Suprapubic skin (tissue), 4 donors: ENCODE measurements around the gene CDC42EP2. TPM values are rescaled to one million over a fixed set of nuclear protein-coding genes. Genes with fewer than 3 reads are reported as not detected.

Experiments
- DNase-seq, 2 donors: peaks; one replicate each; pipeline ENCODE4 v3.0.0-alpha.2; 2019; ENCODE audit warnings: low spot score in 2 of 2
- H3K27ac ChIP-seq: fragments of 200-600 bp; sonication (generic); one replicate; pipeline ENCODE4 v1.5.1; 2019
- H3K27me3 ChIP-seq: fragments of 200-600 bp; sonication (generic); one replicate; pipeline ENCODE4 v1.5.1; 2019
- H3K36me3 ChIP-seq: fragments of 200-600 bp; sonication (generic); one replicate; pipeline ENCODE4 v1.5.1; 2019
- H3K4me1 ChIP-seq: fragments of 200-600 bp; sonication (generic); one replicate; pipeline ENCODE4 v1.5.1; 2019
- H3K4me3 ChIP-seq: fragments of 200-600 bp; sonication (generic); one replicate; pipeline ENCODE4 v1.5.1; 2019; ENCODE audit warnings: mild to moderate bottlenecking
- H3K9me3 ChIP-seq: fragments of 200-600 bp; sonication (generic); one replicate; pipeline ENCODE4 v1.5.1; 2019
- EP300 ChIP-seq: sonication (generic); formaldehyde crosslinking; IDR thresholded peaks from one replicate; pipeline ENCODE4 v1.6.1; 2017; ENCODE audit warnings: antibody characterized with exemption
- POLR2A ChIP-seq, 2 donors: fragments of 450-650 bp; IDR thresholded peaks; one replicate each; pipeline ENCODE4 v1.6.1; 2017; ENCODE audit warnings: antibody characterized with exemption in 2 of 2, mild to moderate bottlenecking in 2 of 2, moderate library complexity in 2 of 2
- POLR2AphosphoS5 ChIP-seq, 3 donors: sonication (generic); formaldehyde crosslinking; IDR thresholded peaks; one replicate each; pipeline ENCODE4 v1.6.1; 2017; ENCODE audit warnings: antibody characterized with exemption in 3 of 3
- WGBS: methylation state at CpG from one replicate; pipeline ENCODE4 v1.1.5; 2018; 5-methylcytosine and 5-hydroxymethylcytosine counted together
- total RNA-seq, 4 donors: library from RNA; depleted of rRNA; stranded (reverse); fragments of >200 nt; gene quantifications; one replicate each; pipeline ENCODE4 v1.1.0, GENCODE V29; 2016
- TF ChIP-seq, protein P1 (sequence below), 2 donors: fragments of 200-600 bp in 1 of 2; fragments of 450-650 bp in 1 of 2; sonication (generic) in 1 of 2; IDR thresholded peaks; one replicate each; pipeline ENCODE4 v1.5.1; 2016 to 2019; ENCODE audit warnings: antibody characterized with exemption in 2 of 2, mild to moderate bottlenecking in 1 of 2, moderate library complexity in 1 of 2

CDC42EP2 gene
- total RNA-seq, 4 donors from 2014 or later = 1.9 to 8.3 (median 5.7) TPM

DNA sequence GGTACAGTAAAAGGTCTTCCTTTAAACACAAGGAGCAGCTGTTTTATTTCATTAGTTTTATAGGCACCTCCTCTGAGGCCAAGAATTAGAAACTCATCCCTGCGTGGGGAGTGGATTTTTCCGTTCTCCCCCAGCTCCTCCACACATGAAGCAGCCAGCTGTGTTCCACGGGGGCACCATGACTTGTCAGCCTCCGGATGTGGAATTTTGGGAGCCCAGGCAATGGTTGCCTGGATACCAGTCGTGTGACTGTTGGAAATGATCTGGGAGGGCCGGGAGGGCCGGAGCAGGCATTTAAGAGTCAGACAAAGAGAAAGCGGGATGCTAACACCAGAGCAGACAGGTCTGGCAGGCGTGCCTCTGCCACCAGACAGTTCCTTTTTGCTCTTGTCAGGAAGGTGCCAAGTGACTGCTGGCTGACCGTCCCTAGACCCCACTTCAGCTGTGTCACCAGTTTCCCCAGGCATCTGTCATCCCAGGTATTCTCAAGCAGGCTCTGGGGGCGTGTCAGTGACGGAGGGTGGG, 15.9 kb upstream of the CDC42EP2 start:
- Histone ChIP-seq H3K4me1 (peaks cover 31% of the 10 kb centered on the region), H3K9me3 (no peaks in the 10 kb centered on the region), H3K27ac (peak overlapping the region; percentile 70), H3K4me3 (no peak overlapping the region), H3K27me3 (no peaks in the 10 kb centered on the region), H3K36me3 (peaks cover 41% of the 10 kb centered on the region)
- 67% methylated on average over 11 of the region's 12 CpGs for WGBS
- no peak for TF ChIP-seq POLR2AphosphoS5 (IDR thresholded peaks at IDR 0.05)
- TF ChIP-seq POLR2A (IDR thresholded peaks at IDR 0.05) = no peak
- TF ChIP-seq EP300 = no peak
- TF ChIP-seq, protein P1, sequence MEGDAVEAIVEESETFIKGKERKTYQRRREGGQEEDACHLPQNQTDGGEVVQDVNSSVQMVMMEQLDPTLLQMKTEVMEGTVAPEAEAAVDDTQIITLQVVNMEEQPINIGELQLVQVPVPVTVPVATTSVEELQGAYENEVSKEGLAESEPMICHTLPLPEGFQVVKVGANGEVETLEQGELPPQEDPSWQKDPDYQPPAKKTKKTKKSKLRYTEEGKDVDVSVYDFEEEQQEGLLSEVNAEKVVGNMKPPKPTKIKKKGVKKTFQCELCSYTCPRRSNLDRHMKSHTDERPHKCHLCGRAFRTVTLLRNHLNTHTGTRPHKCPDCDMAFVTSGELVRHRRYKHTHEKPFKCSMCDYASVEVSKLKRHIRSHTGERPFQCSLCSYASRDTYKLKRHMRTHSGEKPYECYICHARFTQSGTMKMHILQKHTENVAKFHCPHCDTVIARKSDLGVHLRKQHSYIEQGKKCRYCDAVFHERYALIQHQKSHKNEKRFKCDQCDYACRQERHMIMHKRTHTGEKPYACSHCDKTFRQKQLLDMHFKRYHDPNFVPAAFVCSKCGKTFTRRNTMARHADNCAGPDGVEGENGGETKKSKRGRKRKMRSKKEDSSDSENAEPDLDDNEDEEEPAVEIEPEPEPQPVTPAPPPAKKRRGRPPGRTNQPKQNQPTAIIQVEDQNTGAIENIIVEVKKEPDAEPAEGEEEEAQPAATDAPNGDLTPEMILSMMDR (IDR thresholded peaks at IDR 0.05) = no peak
- peak in 1 of 2 donors; percentile 82 for DNase-seq

DNA sequence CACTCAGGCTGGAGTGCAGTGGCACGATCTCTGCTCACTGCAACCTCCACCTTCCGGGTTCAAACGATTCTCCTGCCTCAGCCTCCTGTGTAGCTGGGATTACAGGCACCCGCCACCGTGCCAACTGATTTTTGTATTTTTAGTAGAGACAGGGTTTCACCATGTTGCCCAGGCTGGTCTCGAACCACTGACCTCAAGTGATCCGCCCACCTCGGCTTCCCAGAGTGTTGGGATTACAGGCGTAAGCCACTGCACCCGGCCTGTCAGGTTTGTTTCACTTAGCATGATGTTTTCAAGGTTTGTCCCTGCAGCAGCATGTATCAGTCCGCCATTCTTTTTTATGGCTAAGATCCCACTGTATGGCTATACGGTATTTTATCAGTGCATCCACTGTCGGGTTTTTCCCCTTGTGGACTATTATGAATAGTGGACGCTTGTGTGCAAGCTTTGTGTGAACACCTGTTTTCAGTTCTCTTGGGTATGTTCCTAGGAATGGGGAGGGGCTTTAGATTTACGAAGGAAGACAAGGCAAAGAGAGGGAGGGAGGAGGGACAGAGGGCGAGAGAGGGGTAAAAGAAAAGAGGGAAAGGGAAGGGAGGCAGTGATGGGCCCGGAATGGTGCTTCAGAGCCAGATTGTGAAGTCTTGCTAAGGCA, 13.9 kb upstream of the CDC42EP2 start:
- Histone ChIP-seq H3K4me3 (no peak overlapping the region), H3K36me3 (peaks cover 25% of the 10 kb centered on the region), H3K9me3 (no peaks in the 10 kb centered on the region), H3K27ac (no peak overlapping the region), H3K27me3 (no peaks in the 10 kb centered on the region), H3K4me1 (peaks cover 28% of the 10 kb centered on the region)
- no peak for DNase-seq
- no peak for TF ChIP-seq POLR2AphosphoS5 (IDR thresholded peaks at IDR 0.05)
- TF ChIP-seq EP300 = no peak
- TF ChIP-seq, protein P1 (IDR thresholded peaks at IDR 0.05) = no peak
- TF ChIP-seq POLR2A (IDR thresholded peaks at IDR 0.05) = no peak
- 88% methylated on average over 17 of the region's 17 CpGs for WGBS

DNA sequence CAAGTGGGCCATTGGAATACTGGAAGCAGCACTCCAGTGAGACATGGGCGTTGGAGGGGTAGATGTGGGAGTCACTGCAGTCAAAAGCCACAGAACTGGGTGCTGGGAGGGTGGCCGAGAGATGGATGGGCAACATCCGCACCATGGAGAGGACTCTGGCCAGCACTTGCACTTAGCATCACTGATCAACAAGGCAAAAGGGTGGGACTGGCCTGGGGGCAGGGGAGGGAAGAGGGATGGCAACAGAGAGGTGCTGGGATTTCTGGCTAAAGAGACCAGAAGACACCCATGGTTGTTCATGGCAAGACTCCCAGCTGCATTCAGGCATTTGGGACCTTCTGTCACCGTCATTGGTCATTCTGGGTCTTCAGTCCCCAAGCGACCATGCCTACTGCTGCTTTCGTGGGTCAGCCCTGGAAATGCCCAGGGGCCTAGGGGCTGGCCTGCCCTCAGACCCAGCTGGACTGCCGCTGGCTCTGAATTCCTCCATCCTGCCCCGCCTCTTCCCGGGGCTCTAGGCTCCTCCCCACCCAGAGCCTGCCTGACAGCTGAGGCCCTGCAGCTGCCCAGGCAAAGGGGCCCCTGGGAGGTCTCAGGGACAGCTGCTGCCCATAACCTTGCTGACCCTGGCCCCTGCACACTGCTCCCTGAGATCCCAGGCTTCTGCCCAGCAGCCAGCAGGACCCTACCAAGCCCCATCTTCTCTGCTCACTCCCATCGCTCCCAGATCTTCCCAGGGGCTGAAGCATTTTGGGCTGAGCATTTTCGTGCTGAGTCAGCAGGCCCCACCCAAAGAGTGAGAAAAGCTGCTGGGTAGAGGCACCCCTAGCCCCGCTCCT, 13.0 kb upstream of the CDC42EP2 start:
- Histone ChIP-seq H3K4me3 (no peak overlapping the region), H3K4me1 (peaks cover 28% of the 10 kb centered on the region), H3K9me3 (no peaks in the 10 kb centered on the region), H3K27ac (no peak overlapping the region), H3K27me3 (no peaks in the 10 kb centered on the region), H3K36me3 (peaks cover 16% of the 10 kb centered on the region)
- no peak for TF ChIP-seq POLR2AphosphoS5 (IDR thresholded peaks at IDR 0.05)
- TF ChIP-seq, protein P1 (IDR thresholded peaks at IDR 0.05) = no peak
- no peak for TF ChIP-seq EP300
- no peak for TF ChIP-seq POLR2A (IDR thresholded peaks at IDR 0.05)
- DNase-seq = no peak
- WGBS = 82% methylated on average over 6 of the region's 12 CpGs

DNA sequence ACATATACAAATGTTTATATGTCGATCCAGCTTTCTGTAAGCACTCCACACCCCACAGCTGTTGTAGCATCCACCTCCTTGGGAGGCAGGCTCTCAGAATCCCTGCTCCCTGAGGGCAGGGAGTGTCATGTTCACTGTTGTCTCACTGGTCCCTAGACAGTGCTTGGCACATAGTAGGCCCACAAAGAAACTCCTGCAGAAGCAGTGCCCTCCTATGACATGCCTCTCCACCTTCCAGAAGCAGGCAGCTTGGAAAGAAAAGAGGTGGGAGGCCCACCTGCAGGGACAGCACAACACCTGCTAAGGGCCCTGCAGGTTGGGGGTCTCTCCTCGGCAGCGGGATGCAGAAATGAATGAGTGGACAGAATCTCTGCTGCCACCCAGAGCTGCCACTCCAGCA, 11.1 kb upstream of the CDC42EP2 start:
- Histone ChIP-seq H3K4me1 (peaks cover 23% of the 10 kb centered on the region), H3K27ac (no peak overlapping the region), H3K27me3 (no peaks in the 10 kb centered on the region), H3K4me3 (no peak overlapping the region), H3K36me3 (peaks cover 4% of the 10 kb centered on the region), H3K9me3 (no peaks in the 10 kb centered on the region)
- DNase-seq = no peak
- TF ChIP-seq POLR2A (IDR thresholded peaks at IDR 0.05) (no peak), EP300 (no peak)
- TF ChIP-seq, protein P1 (IDR thresholded peaks at IDR 0.05) = no peak
- WGBS = 79% methylated on average over 1 of the region's 3 CpGs

DNA sequence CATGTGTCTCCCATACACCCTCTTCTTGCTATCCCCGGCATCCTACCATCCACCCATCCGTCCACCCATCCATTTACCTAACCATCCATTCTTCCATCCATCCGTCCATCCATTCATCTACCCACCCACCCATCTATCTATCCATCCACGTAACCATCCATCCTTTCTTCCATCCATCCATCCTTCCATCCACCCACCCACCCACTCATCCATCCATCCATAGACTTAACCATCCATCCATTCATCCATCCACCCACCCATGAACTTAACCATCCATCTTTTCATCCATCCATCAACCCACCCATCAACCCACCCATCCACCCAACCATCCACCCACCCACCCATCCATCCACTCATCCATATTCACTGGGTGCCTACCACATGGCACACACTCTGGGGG, 10.6 kb upstream of the CDC42EP2 start:
- no peak for TF ChIP-seq POLR2AphosphoS5 (IDR thresholded peaks at IDR 0.05)
- no peak for TF ChIP-seq EP300
- no peak for TF ChIP-seq POLR2A (IDR thresholded peaks at IDR 0.05)
- TF ChIP-seq, protein P1 (IDR thresholded peaks at IDR 0.05) = no peak
- no peak for DNase-seq
- Histone ChIP-seq H3K4me1 (peaks cover 25% of the 10 kb centered on the region), H3K4me3 (no peak overlapping the region), H3K36me3 (peaks cover 4% of the 10 kb centered on the region), H3K9me3 (no peaks in the 10 kb centered on the region), H3K27ac (no peak overlapping the region), H3K27me3 (no peaks in the 10 kb centered on the region)
- 93% methylated on average over 4 of the region's 4 CpGs for WGBS
